ENCODE data around the gene GRM7.

The GRM7 gene

GRCh38 chr3:7543294-7543880 is 682.5 kb downstream of the GRM7 start:
- H3K79me2 ChIP-seq (ENCODE audit: control insufficient read depth, low read length): no peaks in the 10 kb centered on the region
- no peaks in the 10 kb centered on the region for H3K9me2 ChIP-seq (replicated peaks; ENCODE audit: control insufficient read depth, low read length)
- H3K4me3 ChIP-seq (ENCODE audit: low read length): no peak overlapping the region
- no peaks in the 10 kb centered on the region for H3K27me3 ChIP-seq (ENCODE audit: control insufficient read depth, low read length)
- no peak overlapping the region for H3K4me2 ChIP-seq (ENCODE audit: low read length)
- no peaks in the 10 kb centered on the region for H4K20me1 ChIP-seq (ENCODE audit: control insufficient read depth, insufficient read depth, low read depth, low read length)
- no peaks in the 10 kb centered on the region for H3F3A ChIP-seq (ENCODE audit: control insufficient read depth, insufficient read depth)
- no peaks in the 10 kb centered on the region for H3K36me3 ChIP-seq (ENCODE audit: control insufficient read depth, low read length)
- H3K9me3 ChIP-seq (ENCODE audit: control insufficient read depth, insufficient read depth, low read length): no peaks in the 10 kb centered on the region
- no peaks in the 10 kb centered on the region for H3K4me1 ChIP-seq (ENCODE audit: control insufficient read depth, low read length)
- no peak overlapping the region for H3K27ac ChIP-seq (ENCODE audit: low read depth, low read length)
- TF ChIP-seq EZH2phosphoT487 (IDR thresholded peaks at IDR 0.05; ENCODE audit: borderline replicate concordance, low read length) (no peak), CTCF (IDR thresholded peaks at IDR 0.05; ENCODE audit: low read depth, low read length, poor library complexity, severe bottlenecking) (no peak)

GRCh38 chr3:7545334-7545733 is 684.4 kb downstream of the GRM7 start:
- Histone ChIP-seq H3K79me2 (ENCODE audit: control insufficient read depth, low read length) (no peaks in the 10 kb centered on the region), H3K9me3 (ENCODE audit: control insufficient read depth, insufficient read depth, low read length) (no peaks in the 10 kb centered on the region), H3K9me2 (replicated peaks; ENCODE audit: control insufficient read depth, low read length) (no peaks in the 10 kb centered on the region), H3K4me2 (ENCODE audit: low read length) (no peak overlapping the region), H3F3A (ENCODE audit: control insufficient read depth, insufficient read depth) (no peaks in the 10 kb centered on the region), H4K20me1 (ENCODE audit: control insufficient read depth, insufficient read depth, low read depth, low read length) (no peaks in the 10 kb centered on the region), H3K4me3 (ENCODE audit: low read length) (no peak overlapping the region), H3K4me1 (ENCODE audit: control insufficient read depth, low read length) (no peaks in the 10 kb centered on the region), H3K36me3 (ENCODE audit: control insufficient read depth, low read length) (no peaks in the 10 kb centered on the region), H3K27ac (ENCODE audit: low read depth, low read length) (no peak overlapping the region), H3K27me3 (ENCODE audit: control insufficient read depth, low read length) (no peaks in the 10 kb centered on the region)
- TF ChIP-seq EZH2phosphoT487 (IDR thresholded peaks at IDR 0.05; ENCODE audit: borderline replicate concordance, low read length): no peak
- no peak for TF ChIP-seq CTCF (IDR thresholded peaks at IDR 0.05; ENCODE audit: low read depth, low read length, poor library complexity, severe bottlenecking)

GRCh38 chr3:7546253-7546652 is 685.3 kb downstream of the GRM7 start:
- H3K36me3 ChIP-seq (ENCODE audit: control insufficient read depth, low read length): no peaks in the 10 kb centered on the region
- TF ChIP-seq EZH2phosphoT487 (IDR thresholded peaks at IDR 0.05; ENCODE audit: borderline replicate concordance, low read length): no peak
- TF ChIP-seq CTCF (IDR thresholded peaks at IDR 0.05; ENCODE audit: low read depth, low read length, poor library complexity, severe bottlenecking): no peak
- no peaks in the 10 kb centered on the region for H3K9me3 ChIP-seq (ENCODE audit: control insufficient read depth, insufficient read depth, low read length)
- H3K27me3 ChIP-seq (ENCODE audit: control insufficient read depth, low read length): no peaks in the 10 kb centered on the region
- H3K79me2 ChIP-seq (ENCODE audit: control insufficient read depth, low read length): no peaks in the 10 kb centered on the region
- no peak overlapping the region for H3K4me2 ChIP-seq (ENCODE audit: low read length)
- H3F3A ChIP-seq (ENCODE audit: control insufficient read depth, insufficient read depth): no peaks in the 10 kb centered on the region
- H3K27ac ChIP-seq (ENCODE audit: low read depth, low read length): no peak overlapping the region
- H4K20me1 ChIP-seq (ENCODE audit: control insufficient read depth, insufficient read depth, low read depth, low read length): no peaks in the 10 kb centered on the region
- no peak overlapping the region for H3K4me3 ChIP-seq (ENCODE audit: low read length)
- no peaks in the 10 kb centered on the region for H3K4me1 ChIP-seq (ENCODE audit: control insufficient read depth, low read length)
- no peaks in the 10 kb centered on the region for H3K9me2 ChIP-seq (replicated peaks; ENCODE audit: control insufficient read depth, low read length)

Measured in DOHH2 (cell line).